MG63 (cell line): ENCODE data around the gene VWC2L. TPM values are rescaled to one million over a fixed set of nuclear protein-coding genes. Genes with fewer than 3 reads are reported as not detected.

Source experiments
- DNase-seq: peaks from one replicate; pipeline ENCODE4 v3.0.0-alpha.2; 2020
- H3K27me3 ChIP-seq: fragments of 250-450 bp; sonication (Bioruptor Pico); 2 replicates; pipeline ENCODE4 v1.5.1; 2020; ENCODE audit warnings: mild to moderate bottlenecking, moderate library complexity
- H3K36me3 ChIP-seq: fragments of 250-450 bp; sonication (Bioruptor Pico); 2 replicates; pipeline ENCODE4 v1.5.1; 2020; ENCODE audit warnings: mild to moderate bottlenecking, moderate library complexity
- H3K4me3 ChIP-seq: fragments of 250-450 bp; sonication (Bioruptor Pico); 2 replicates; pipeline ENCODE4 v1.5.1; 2020; ENCODE audit warnings: mild to moderate bottlenecking, moderate library complexity
- H3K9me3 ChIP-seq: fragments of 250-450 bp; sonication (Bioruptor Pico); 2 replicates; pipeline ENCODE4 v1.5.1; 2020; ENCODE audit warnings: mild to moderate bottlenecking, moderate library complexity
- total RNA-seq: library from RNA; depleted of rRNA; stranded (reverse); fragments of >200 nt; shearing (Covaris generic); gene quantifications from 2 replicates; pipeline ENCODE4 v1.2.3, GENCODE V29; 2014; ENCODE audit warnings: low replicate concordance

Gene VWC2L
- total RNA-seq, 1 experiment from 2014 or later = not detected

DNA sequence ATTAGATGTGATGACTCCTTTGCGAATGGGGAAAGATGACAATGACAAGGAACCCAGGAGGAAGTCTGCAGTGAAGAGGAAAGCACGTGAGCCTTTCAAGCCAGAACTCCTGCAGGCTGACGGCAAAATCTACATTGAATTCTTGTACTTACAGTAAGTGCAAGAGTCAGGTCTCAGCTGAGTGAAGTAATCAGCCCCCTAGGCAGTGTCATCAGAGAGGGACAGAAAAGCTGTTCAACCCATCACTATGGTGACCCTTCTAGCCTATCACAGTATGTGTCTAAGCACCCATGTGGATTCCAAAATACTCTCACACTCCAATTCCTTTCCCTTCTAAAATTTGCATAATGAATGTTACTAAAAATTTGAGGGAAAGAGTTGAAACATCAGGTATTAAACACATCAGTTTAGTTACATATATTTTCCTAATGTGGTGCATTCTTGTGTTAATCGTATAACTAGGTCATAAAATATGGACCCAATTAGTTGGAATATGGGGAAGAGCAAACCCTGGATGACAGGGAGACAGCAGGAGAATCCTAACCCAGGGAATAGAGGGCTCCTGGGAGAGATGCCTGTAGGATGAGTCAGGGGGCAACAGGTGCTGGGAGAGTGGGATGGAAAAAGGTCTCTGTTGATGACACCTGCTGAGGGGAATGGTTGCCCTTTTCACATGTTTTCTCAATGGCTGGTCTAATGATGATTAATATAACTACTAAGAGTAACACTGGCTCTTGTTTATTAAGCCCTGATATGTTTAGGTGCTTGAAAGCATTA is 39.5 kb downstream of the VWC2L start:
- no peaks in the 10 kb centered on the region for H3K27me3 ChIP-seq
- H3K9me3 ChIP-seq = no peaks in the 10 kb centered on the region
- no peak overlapping the region for H3K4me3 ChIP-seq
- DNase-seq = no peak
- no peaks in the 10 kb centered on the region for H3K36me3 ChIP-seq

DNA sequence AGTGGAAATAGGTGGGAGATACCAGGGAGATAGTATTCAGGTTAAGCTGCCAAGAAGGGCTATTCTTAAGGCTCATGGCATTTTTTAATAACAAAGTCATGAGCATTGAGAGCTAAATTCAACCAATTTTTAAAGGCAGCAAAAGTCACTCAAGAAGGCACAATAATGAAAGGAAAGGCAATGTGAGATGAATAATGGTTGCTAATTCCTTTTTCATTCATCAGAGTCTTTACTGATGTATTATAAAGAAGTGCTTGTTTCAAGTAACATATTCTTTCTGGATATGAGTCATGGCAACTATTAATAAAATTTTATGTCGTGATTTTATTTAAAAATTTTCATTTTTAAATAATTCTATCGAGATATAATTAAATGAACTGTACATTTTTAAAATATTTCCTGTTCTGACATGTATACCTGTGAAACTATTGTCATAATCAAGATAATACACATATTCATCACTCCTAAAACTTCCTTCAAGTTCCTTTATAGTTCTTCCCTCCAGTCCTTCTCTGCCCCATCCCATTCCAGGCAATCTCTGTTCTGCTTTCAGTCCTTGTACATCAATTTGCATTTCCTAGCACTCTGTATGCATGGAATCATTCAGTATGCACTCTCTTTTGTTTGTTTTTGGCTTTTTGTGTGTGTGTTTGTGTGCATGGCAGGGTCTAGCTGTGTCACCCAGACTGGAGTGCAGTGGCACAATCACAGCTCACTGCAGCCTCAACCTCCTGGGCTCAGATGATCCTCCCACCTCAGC is 40.8 kb downstream of the VWC2L start:
- no peaks in the 10 kb centered on the region for H3K9me3 ChIP-seq
- no peak overlapping the region for H3K4me3 ChIP-seq
- no peaks in the 10 kb centered on the region for H3K27me3 ChIP-seq
- H3K36me3 ChIP-seq = no peaks in the 10 kb centered on the region
- no peak for DNase-seq

DNA sequence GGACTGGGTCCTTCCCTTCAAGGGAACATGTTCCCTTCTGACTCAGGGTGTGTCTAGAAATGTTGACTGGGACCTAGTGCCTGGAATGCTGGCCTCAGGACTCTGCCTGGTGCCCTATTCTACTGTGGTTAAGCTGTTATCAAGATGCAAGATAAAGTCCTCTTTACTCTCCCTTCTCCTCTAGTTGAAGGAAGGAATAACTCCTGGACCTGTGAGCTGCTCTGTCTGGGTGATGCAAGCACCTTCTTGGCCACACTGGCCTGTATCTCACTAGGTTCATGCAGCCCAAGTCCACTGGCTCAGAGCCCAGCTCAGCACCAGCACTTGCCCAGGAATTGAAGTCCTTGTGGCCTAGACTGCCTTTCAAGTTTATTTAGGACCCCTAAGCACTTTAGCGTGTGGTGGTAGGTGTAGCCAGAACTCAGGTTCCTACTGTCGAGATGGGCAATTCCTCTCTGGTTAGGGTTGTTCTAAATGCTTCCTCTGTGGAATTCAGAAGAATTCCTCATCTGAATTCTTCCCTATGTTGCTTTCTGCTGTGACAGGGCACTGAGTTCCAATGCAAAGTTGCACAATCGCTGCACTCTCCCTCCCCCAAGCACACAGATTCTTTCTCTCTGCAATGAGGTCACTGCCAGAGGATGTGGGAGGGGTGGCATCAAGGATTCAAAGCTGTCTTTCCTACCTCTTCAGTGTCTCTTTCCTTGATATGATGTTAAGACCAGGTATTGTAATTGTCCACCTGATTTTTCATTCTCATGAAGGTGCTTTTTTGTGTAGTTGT is 54.7 kb downstream of the VWC2L start:
- H3K27me3 ChIP-seq = no peaks in the 10 kb centered on the region
- H3K9me3 ChIP-seq = no peaks in the 10 kb centered on the region; the same call in 1 of the 2 replicates
- DNase-seq = peak; percentile 21
- no peak overlapping the region for H3K4me3 ChIP-seq
- no peaks in the 10 kb centered on the region for H3K36me3 ChIP-seq

GRCh38 chr2:214469728-214470127 is 58.9 kb downstream of the VWC2L start:
- Histone ChIP-seq H3K4me3 (no peak overlapping the region), H3K9me3 (no peaks in the 10 kb centered on the region), H3K27me3 (no peaks in the 10 kb centered on the region), H3K36me3 (no peaks in the 10 kb centered on the region)
- no peak for DNase-seq

DNA sequence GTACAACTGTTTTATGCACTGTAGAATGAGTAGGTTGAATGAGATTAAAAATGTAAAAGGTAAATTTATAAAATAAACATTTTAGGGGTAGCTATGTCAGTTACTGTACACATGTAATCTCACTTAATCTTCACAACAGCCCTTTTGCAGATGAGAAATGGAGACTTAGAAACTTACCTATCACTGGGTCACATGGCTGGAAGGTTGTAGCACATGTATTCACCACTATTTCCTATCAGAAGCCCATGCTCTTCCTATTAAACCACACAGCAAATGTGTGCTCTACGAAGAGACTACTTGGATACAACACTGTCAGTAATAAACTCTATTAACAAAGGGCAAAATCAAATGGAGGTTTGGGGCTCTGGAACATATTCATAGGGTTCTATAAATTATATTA is 60.5 kb downstream of the VWC2L start:
- H3K4me3 ChIP-seq = no peak overlapping the region
- no peak for DNase-seq
- no peaks in the 10 kb centered on the region for H3K27me3 ChIP-seq
- H3K36me3 ChIP-seq = no peaks in the 10 kb centered on the region
- H3K9me3 ChIP-seq = no peaks in the 10 kb centered on the region

DNA sequence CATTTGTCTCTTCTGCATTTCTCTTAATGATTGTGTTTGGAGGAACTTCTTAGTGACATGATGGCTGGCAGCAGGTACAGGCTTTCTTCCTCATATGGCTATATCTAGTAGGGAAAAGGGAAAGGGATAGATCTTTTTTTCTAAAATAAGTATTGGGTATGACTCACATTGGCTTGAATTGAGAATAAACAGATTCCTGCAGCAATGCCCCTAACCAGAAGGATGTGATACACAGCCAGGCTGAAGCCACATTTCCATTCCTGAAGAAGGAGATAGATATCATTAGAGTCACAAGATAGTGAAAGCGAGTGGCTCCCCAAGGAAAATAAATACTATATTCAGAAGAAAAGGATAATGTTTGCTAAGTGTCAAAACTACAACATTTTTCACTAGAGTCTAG is 61.1 kb downstream of the VWC2L start:
- H3K9me3 ChIP-seq = no peaks in the 10 kb centered on the region
- DNase-seq = no peak
- H3K27me3 ChIP-seq = no peaks in the 10 kb centered on the region
- no peak overlapping the region for H3K4me3 ChIP-seq
- no peaks in the 10 kb centered on the region for H3K36me3 ChIP-seq

DNA sequence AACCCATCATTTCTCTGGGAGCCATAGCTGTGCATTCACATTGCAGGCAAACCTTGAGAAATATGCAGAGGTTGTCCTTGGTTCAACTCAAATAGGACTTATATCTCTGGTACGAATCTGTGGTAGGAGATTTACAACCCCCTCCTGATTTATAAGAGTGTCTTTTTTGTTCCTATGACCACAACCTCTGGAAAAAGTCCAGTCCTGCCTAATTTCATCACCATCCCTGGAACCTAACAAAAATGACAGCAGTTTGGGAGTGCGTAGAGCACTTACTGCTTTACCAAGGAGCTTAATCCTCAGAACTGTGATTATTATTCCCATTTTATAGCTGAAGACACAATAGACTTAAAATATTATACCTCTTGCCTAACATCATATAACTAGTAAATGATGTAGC is 66.5 kb downstream of the VWC2L start:
- DNase-seq = no peak
- H3K4me3 ChIP-seq = no peak overlapping the region
- H3K27me3 ChIP-seq = no peaks in the 10 kb centered on the region
- no peaks in the 10 kb centered on the region for H3K9me3 ChIP-seq
- no peaks in the 10 kb centered on the region for H3K36me3 ChIP-seq

DNA sequence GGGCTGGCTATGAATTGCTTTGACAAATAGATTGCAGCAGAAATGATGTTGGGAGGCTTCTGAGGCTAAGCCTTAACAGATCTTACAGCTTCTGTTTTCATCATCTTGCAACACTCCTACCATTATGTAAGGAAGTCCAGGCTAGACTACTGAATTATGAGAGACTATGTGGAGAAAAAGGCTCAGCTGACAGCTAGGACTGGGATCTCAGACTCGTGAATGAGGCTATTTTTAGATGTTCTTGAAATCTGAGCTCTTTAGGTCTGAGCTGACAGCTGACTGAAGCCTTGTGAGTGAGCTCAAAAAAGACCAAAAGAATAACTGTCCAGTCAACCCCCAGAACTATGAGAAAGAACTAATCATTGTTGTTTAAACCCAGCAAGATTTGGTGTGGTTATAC is 70.3 kb downstream of the VWC2L start:
- no peaks in the 10 kb centered on the region for H3K9me3 ChIP-seq
- no peaks in the 10 kb centered on the region for H3K27me3 ChIP-seq
- H3K4me3 ChIP-seq = no peak overlapping the region
- H3K36me3 ChIP-seq = no peaks in the 10 kb centered on the region
- no peak for DNase-seq

- DNase-seq = no peak
- Histone ChIP-seq H3K27me3 (no peaks in the 10 kb centered on the region), H3K36me3 (no peaks in the 10 kb centered on the region), H3K4me3 (no peak overlapping the region), H3K9me3 (no peaks in the 10 kb centered on the region)
These were observed 71.9 kb downstream of the VWC2L start for GRCh38 chr2:214482728-214483127.

DNA sequence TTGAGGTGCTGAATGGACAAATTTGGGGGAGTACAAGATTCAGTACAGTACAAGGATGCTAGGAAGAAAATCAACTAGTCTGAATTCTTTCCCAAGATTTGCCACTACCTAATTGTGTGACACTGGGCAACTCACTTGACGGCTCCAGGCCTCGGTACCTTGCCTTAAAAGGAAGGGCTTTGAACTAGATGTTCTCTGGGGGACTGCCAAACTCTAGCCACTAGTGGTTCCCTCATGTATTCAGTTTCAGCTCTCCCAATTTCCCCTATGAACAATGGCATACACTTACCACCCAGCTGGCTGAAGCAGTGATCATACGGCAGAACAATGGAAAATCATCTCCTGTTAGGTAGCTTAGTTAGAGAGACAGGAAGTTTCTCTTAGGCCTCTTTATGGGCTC is 73.4 kb downstream of the VWC2L start:
- DNase-seq = no peak
- H3K27me3 ChIP-seq = no peaks in the 10 kb centered on the region
- no peak overlapping the region for H3K4me3 ChIP-seq
- H3K36me3 ChIP-seq = no peaks in the 10 kb centered on the region
- no peaks in the 10 kb centered on the region for H3K9me3 ChIP-seq

DNA sequence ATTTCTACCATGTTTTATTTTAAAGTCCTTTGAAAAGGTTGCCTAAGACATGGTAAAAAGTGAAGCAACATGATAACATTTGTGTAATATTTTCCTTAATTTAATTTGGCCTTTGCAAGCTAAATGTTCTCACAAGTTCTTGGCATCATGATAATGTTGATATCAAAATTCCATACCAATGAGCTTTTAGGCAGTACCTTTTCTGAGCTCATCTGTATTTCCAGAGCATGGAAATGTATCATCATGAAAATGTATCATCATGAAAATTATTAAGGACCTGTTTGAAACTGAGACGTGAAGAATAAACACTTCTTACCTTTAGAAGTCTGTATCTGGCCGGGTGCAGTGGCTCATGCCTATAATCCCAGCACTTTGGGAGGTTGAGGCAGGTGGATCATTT is 73.8 kb downstream of the VWC2L start:
- Histone ChIP-seq H3K36me3 (no peaks in the 10 kb centered on the region), H3K9me3 (no peaks in the 10 kb centered on the region), H3K27me3 (no peaks in the 10 kb centered on the region), H3K4me3 (no peak overlapping the region)
- DNase-seq = no peak

DNA sequence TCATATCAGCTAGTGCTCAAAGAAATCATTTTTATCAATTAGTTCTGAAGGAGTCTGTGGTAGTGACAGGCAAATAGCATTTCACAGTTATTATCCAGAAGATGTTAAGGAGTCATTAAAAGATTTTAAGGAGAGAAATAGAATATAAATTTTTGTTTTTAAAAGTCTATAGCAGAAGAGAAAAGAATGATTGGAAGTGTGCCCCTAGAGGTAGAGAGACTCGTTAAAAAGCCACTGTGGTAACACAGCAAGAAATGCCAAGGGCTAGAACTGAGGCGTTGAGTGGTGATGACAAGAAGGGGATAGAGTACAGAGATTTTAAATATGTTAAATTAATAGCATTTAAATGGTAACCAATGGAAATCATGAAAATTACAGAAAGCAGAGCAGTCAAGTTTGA is 78.3 kb downstream of the VWC2L start:
- H3K36me3 ChIP-seq = no peaks in the 10 kb centered on the region
- no peak for DNase-seq
- no peak overlapping the region for H3K4me3 ChIP-seq

GRCh38 chr2:214489702-214490101 is 78.8 kb downstream of the VWC2L start:
- Histone ChIP-seq H3K27me3 (no peaks in the 10 kb centered on the region), H3K36me3 (no peaks in the 10 kb centered on the region), H3K4me3 (no peak overlapping the region), H3K9me3 (0 out of 2 replicates have a peak, but pooled peaks cover 2% of the 10 kb centered on the region)
- no peak for DNase-seq

More for the DNA sequence above, 78.3 kb downstream of the VWC2L start:
- Histone ChIP-seq H3K27me3 (no peaks in the 10 kb centered on the region), H3K9me3 (0 out of 2 replicates have a peak, but pooled peaks cover 2% of the 10 kb centered on the region)

DNA sequence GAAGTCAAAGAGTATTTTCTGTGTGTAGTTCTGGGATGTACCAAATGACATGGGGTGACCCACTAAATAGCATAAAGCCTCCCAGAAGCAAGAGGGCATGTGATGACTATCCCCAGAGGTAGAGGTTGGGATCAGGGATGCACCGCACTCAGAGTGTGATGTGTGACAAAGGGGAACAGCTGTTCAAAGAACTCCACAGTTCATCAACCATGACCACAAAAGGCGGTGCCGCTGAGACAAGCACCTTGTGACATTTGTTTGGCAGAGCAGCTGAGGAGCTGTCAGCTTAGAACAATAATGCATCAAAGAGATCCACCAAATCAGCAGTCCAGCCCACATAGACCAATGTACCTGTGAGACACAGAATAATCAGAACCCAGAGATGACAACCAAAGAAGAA is 81.3 kb downstream of the VWC2L start:
- Histone ChIP-seq H3K9me3 (0 out of 2 replicates have a peak, but pooled peaks cover 2% of the 10 kb centered on the region), H3K4me3 (no peak overlapping the region), H3K27me3 (no peaks in the 10 kb centered on the region), H3K36me3 (no peaks in the 10 kb centered on the region)
- no peak for DNase-seq

- DNase-seq = no peak
- Histone ChIP-seq H3K9me3 (0 out of 2 replicates have a peak, but pooled peaks cover 2% of the 10 kb centered on the region), H3K36me3 (no peaks in the 10 kb centered on the region), H3K27me3 (no peaks in the 10 kb centered on the region), H3K4me3 (no peak overlapping the region)
These were observed 81.8 kb downstream of the VWC2L start for GRCh38 chr2:214492608-214493007.

DNA sequence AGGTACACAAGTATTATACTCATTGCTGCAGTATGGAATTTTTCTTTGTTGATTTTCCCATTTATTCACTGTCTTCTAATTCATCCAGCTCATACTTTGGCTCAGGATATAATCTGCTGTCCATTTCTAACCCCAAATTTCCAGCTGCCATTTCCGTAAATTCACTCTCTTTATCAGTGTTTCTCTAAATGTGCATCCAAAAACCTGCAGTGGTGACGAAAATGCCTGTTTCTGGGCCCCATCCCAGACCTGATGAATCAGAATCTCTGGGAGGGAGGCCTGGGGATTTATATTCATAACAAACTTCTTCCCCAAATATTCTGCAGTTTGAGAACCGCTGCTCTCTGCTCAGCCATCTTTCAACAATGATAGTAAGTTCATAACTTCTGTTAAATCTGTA is 86.6 kb downstream of the VWC2L start:
- DNase-seq = peak; percentile 80

DNA sequence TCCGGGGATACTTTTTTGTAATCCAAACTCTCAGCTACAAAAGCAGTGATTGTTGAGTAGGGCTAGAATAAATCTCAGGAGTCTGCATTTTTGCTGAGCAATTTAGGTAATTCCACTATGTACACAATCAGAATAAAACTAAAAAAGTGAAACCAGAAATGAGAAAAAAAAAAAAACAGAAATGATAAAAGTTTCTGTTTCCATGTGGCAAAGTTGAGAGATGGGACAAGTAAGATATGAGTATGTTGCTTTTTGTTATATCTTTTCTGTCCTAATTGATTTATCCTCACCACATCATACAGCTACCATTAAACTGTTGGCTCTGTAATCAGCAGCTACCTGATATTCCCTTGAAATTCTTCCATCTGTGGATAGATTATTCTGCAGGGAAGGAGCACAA is 92.7 kb downstream of the VWC2L start:
- Histone ChIP-seq H3K9me3 (no peaks in the 10 kb centered on the region), H3K36me3 (no peaks in the 10 kb centered on the region), H3K27me3 (no peaks in the 10 kb centered on the region), H3K4me3 (no peak overlapping the region)
- no peak for DNase-seq

More for the DNA sequence above, 86.6 kb downstream of the VWC2L start:
- Histone ChIP-seq H3K4me3 (no peak overlapping the region), H3K9me3 (0 out of 2 replicates have a peak, but pooled peaks cover 2% of the 10 kb centered on the region), H3K27me3 (no peaks in the 10 kb centered on the region), H3K36me3 (no peaks in the 10 kb centered on the region)
